Measurements from ENCODE around the gene PALM.

- TF ChIP-seq ETV5 (CRISPR knock-in tag; IDR thresholded peaks at IDR 0.05; ENCODE audit: low read depth) = no peak
- TF ChIP-seq TCF7L2 (IDR thresholded peaks at IDR 0.05; ENCODE audit: low read depth, low read length) = no peak
- TF ChIP-seq, protein P1, sequence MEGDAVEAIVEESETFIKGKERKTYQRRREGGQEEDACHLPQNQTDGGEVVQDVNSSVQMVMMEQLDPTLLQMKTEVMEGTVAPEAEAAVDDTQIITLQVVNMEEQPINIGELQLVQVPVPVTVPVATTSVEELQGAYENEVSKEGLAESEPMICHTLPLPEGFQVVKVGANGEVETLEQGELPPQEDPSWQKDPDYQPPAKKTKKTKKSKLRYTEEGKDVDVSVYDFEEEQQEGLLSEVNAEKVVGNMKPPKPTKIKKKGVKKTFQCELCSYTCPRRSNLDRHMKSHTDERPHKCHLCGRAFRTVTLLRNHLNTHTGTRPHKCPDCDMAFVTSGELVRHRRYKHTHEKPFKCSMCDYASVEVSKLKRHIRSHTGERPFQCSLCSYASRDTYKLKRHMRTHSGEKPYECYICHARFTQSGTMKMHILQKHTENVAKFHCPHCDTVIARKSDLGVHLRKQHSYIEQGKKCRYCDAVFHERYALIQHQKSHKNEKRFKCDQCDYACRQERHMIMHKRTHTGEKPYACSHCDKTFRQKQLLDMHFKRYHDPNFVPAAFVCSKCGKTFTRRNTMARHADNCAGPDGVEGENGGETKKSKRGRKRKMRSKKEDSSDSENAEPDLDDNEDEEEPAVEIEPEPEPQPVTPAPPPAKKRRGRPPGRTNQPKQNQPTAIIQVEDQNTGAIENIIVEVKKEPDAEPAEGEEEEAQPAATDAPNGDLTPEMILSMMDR (IDR thresholded peaks at IDR 0.05 in 2 of 3, conservative IDR thresholded peaks at IDR 0.05 in 1 of 3; ENCODE audit: insufficient read depth in 2 of 3, low read depth in 1 of 3, low read length in 3 of 3) = no peak
- no peak for TF ChIP-seq ZNF77 (CRISPR knock-in tag; IDR thresholded peaks at IDR 0.05)
- TF ChIP-seq SMAD4 (CRISPR knock-in tag; conservative IDR thresholded peaks at IDR 0.05) = no peak
- no peak for TF ChIP-seq SMARCA4 (IDR thresholded peaks at IDR 0.05)
- no peak for TF ChIP-seq L3MBTL2 (IDR thresholded peaks at IDR 0.05)
Observed at GRCh38 chr19:778910-779653, 70.3 kb downstream of the PALM start.

Measured in K562 (cell line).